Vagina (tissue), 2 donors: ENCODE data around the gene PRR5.

Experiments
- CTCF ChIP-seq, 3 experiments: fragments of 450-650 bp in 2 of 3; fragments of 200-600 bp in 1 of 3; sonication (generic) in 1 of 3; IDR thresholded peaks; one replicate each; pipeline ENCODE4 v1.5.1; 2017 to 2019; ENCODE audit warnings: antibody characterized with exemption in 3 of 3, mild to moderate bottlenecking in 2 of 3, moderate library complexity in 2 of 3
- POLR2A ChIP-seq, 2 donors: fragments of 450-650 bp; IDR thresholded peaks; one replicate each; pipeline ENCODE4 v1.6.1; 2017; ENCODE audit warnings: antibody characterized with exemption in 2 of 2, mild to moderate bottlenecking in 2 of 2, moderate library complexity in 2 of 2
- POLR2AphosphoS5 ChIP-seq, 2 donors: sonication (generic); formaldehyde crosslinking; IDR thresholded peaks; one replicate each; pipeline ENCODE4 v1.9.0; 2017; ENCODE audit warnings: antibody characterized with exemption in 2 of 2, mild to moderate bottlenecking in 2 of 2, low read depth in 1 of 2; ENCODE audit not compliant: insufficient read depth in 1 of 2

- no peak for TF ChIP-seq CTCF (IDR thresholded peaks at IDR 0.05)
- TF ChIP-seq POLR2A (IDR thresholded peaks at IDR 0.05) = no peak
- no peak for TF ChIP-seq POLR2AphosphoS5 (IDR thresholded peaks at IDR 0.05; ENCODE audit: insufficient read depth in 1 of 2, low read depth in 1 of 2)
Observed at GRCh38 chr22:44721213-44721612, 19.2 kb downstream of the PRR5 start.
